HepG2 (cell line): Measurements from ENCODE around the gene PPP1R18. TPM values are rescaled to one million over a fixed set of nuclear protein-coding genes. Genes with fewer than 3 reads are reported as not detected.

Source experiments
- CBFB ChIP-seq: sonication (generic); formaldehyde crosslinking; IDR thresholded peaks from 2 replicates; pipeline ENCODE4 v1.4.0; 2020; ENCODE audit warnings: missing genetic modification reagents
- KDM4B ChIP-seq: sonication (generic); formaldehyde crosslinking; IDR thresholded peaks from 2 replicates; pipeline ENCODE4 v1.4.0; 2020; ENCODE audit warnings: missing genetic modification reagents
- NRL ChIP-seq: sonication (generic); formaldehyde crosslinking; IDR thresholded peaks from 2 replicates; pipeline ENCODE4 v1.5.0; 2020; ENCODE audit warnings: missing genetic modification reagents, mild to moderate bottlenecking, moderate library complexity, borderline replicate concordance
- SNAPC4 ChIP-seq: sonication (generic); formaldehyde crosslinking; IDR thresholded peaks from 2 replicates; pipeline ENCODE4 v1.4.0; 2020; ENCODE audit warnings: mild to moderate bottlenecking, missing genetic modification reagents
- YEATS2 ChIP-seq: sonication (generic); formaldehyde crosslinking; IDR thresholded peaks from 2 replicates; pipeline ENCODE4 v1.4.0; 2020; ENCODE audit warnings: missing genetic modification reagents, borderline replicate concordance
- ZKSCAN8 ChIP-seq: IDR thresholded peaks from 2 replicates; pipeline ENCODE4 v1.6.1; 2016; ENCODE audit warnings: borderline replicate concordance, missing genetic modification reagents, missing compliant biosample characterization
- ZNF556 ChIP-seq: sonication (generic); formaldehyde crosslinking; IDR thresholded peaks from 2 replicates; pipeline ENCODE4 v1.4.0; 2020; ENCODE audit warnings: mild to moderate bottlenecking, missing genetic modification reagents, borderline replicate concordance
- ZNF615 ChIP-seq: sonication (generic); formaldehyde crosslinking; IDR thresholded peaks from 2 replicates; pipeline ENCODE4 v1.5.0; 2020; ENCODE audit warnings: mild to moderate bottlenecking, missing genetic modification reagents, borderline replicate concordance
- ZNF687 ChIP-seq: sonication (generic); formaldehyde crosslinking; IDR thresholded peaks from 2 replicates; pipeline ENCODE4 v1.5.1; 2020; ENCODE audit warnings: mild to moderate bottlenecking, missing genetic modification reagents, moderate library complexity
- polyA plus RNA-seq, 8 experiments: library from polyadenylated mRNA; depleted of rRNA in 3 of 8; stranded (reverse) in 7 of 8; unstranded in 1 of 8; fragments of >200 nt; fragmentation: Illumina TruSeq in 4 of 8; extraction: Trizol in 4 of 8; gene quantifications; 2 replicates each; pipeline versions ENCODE4 v1.2.1 to v1.2.3, GENCODE V29; 2011 to 2016; ENCODE audit warnings: low read depth in 4 of 8, missing spikeins in 1 of 8, mixed read lengths in 1 of 8; ENCODE audit not compliant: insufficient read depth in 1 of 8
- total RNA-seq, 5 experiments: library from RNA; depleted of rRNA; stranded (reverse); fragments of >200 nt; fragmentation: Illumina TruSeq; extraction: Trizol; gene quantifications; 2 replicates each; pipeline ENCODE4 v1.2.3, GENCODE V29; 2016; ENCODE audit warnings: low read depth in 1 of 5

Gene PPP1R18
- total and polyA plus RNA-seq, 2 of the 13 experiments (the other 11 are each of a cell fraction or from before 2014, with no cell fraction given): 4.9 to 9.2 TPM

- peak; percentile 64; the same call in 1 of the 2 replicates for TF ChIP-seq ZNF615 (CRISPR knock-in tag)
- peak; percentile 85; the same call in 1 of the 2 replicates for TF ChIP-seq CBFB (CRISPR knock-in tag)
- TF ChIP-seq YEATS2 (CRISPR knock-in tag): peak; percentile 98
- TF ChIP-seq KDM4B (CRISPR knock-in tag): peak; percentile 82; the same call in 1 of the 2 replicates
- TF ChIP-seq ZNF556: peak; percentile 52; the same call in 1 of the 2 replicates
- TF ChIP-seq ZNF687 (CRISPR knock-in tag): peak; percentile 89
- TF ChIP-seq ZKSCAN8 (CRISPR knock-in tag): peak; percentile 87; the same call in 1 of the 2 replicates
- 0 out of 2 replicates have a peak, but pooled peaks have one; percentile 67 for TF ChIP-seq SNAPC4 (CRISPR knock-in tag)
- peak; percentile 94 for TF ChIP-seq NRL (CRISPR knock-in tag)
These were observed 13.8 kb downstream of the PPP1R18 start, which contains the start of gene DHX16 (continued) for GRCh38 chr6:30672445-30673253.
